ENCODE measurements around the gene SERAC1.

- no peak for TF ChIP-seq CTCF (IDR thresholded peaks at IDR 0.05; ENCODE audit: extremely low read depth in 1 of 2, insufficient read depth in 1 of 2, low read depth in 1 of 2, low read length in 2 of 2)
- no peak for TF ChIP-seq POLR2A (IDR thresholded peaks at IDR 0.05; ENCODE audit: low read depth, low read length)
These were observed 10.8 kb downstream of the SERAC1 start for GRCh38 chr6:158157064-158157764.

All from endothelial cell of umbilical vein (primary cell).